ENCODE data around the gene BRD3OS.

The BRD3OS gene

GRCh38 chr9:134034215-134035040, 9.1 kb downstream of the BRD3OS start:
- no peak for DNase-seq (ENCODE audit: low read depth)

- DNase-seq (ENCODE audit: low read depth): no peak
These were observed 10.1 kb downstream of the BRD3OS start for GRCh38 chr9:134035041-134036039.

- no peak for DNase-seq (ENCODE audit: low read depth)
These were observed 10.8 kb downstream of the BRD3OS start for GRCh38 chr9:134036130-134036529.

GRCh38 chr9:134037641-134038040, 12.4 kb downstream of the BRD3OS start:
- no peak for DNase-seq (ENCODE audit: low read depth)

GRCh38 chr9:134039386-134040175, 14.3 kb downstream of the BRD3OS start:
- DNase-seq (ENCODE audit: low read depth): no peak

GRCh38 chr9:134040176-134040565, 14.9 kb downstream of the BRD3OS start:
- DNase-seq (ENCODE audit: low read depth): no peak

- DNase-seq (ENCODE audit: low read depth): no peak
These were observed 15.7 kb downstream of the BRD3OS start for GRCh38 chr9:134040781-134041648.

GRCh38 chr9:134041649-134041962, 16.3 kb downstream of the BRD3OS start:
- no peak for DNase-seq (ENCODE audit: low read depth)

GRCh38 chr9:134043531-134043988, 18.3 kb downstream of the BRD3OS start:
- DNase-seq (ENCODE audit: low read depth): no peak

- DNase-seq (ENCODE audit: low read depth): no peak
These were observed 19.7 kb downstream of the BRD3OS start for GRCh38 chr9:134044944-134045343.

GRCh38 chr9:134045841-134046544, 20.7 kb downstream of the BRD3OS start:
- DNase-seq (ENCODE audit: low read depth): no peak

GRCh38 chr9:134046894-134047681, 21.8 kb downstream of the BRD3OS start:
- no peak for DNase-seq (ENCODE audit: low read depth)

- DNase-seq (ENCODE audit: low read depth): no peak
These were observed 22.7 kb downstream of the BRD3OS start for GRCh38 chr9:134047868-134048581.

GRCh38 chr9:134048582-134048968, 23.3 kb downstream of the BRD3OS start:
- DNase-seq (ENCODE audit: low read depth): no peak

GRCh38 chr9:134049236-134049635, 24.0 kb downstream of the BRD3OS start:
- DNase-seq (ENCODE audit: low read depth): no peak

- DNase-seq (ENCODE audit: low read depth): no peak
These were observed 24.7 kb downstream of the BRD3OS start for GRCh38 chr9:134049772-134050588.

- DNase-seq (ENCODE audit: low read depth): no peak
These were observed 25.4 kb downstream of the BRD3OS start for GRCh38 chr9:134050726-134051125.

GRCh38 chr9:134051319-134051718, 26.0 kb downstream of the BRD3OS start:
- no peak for DNase-seq (ENCODE audit: low read depth)
